HCT116 (cell line): ENCODE data around the gene XYLT1. TPM values are rescaled to one million over a fixed set of nuclear protein-coding genes. Genes with fewer than 3 reads are reported as not detected.

ENCODE experiments used
- ATAC-seq: fragments of 200-7000 bp; cut with Tn5 transposase; 2 replicates; pipeline ENCODE4 v1.9.1; 2020; ENCODE audit warnings: mild to moderate bottlenecking, moderate library complexity
- BruUV-seq: library from RNA; stranded (reverse); fragments of 400-500 nt; replicated peaks from 2 replicates; lab custom pipeline; 2021; lab: Mats Ljungman, UMichigan
- CTCF ChIA-PET: fragments of 300-600 bp; sonication (Branson Sonifier 250); formaldehyde crosslinking; loops from one replicate; lab custom pipeline; 2021; ENCODE audit warnings: antibody characterized with exemption; lab: Charles Lee
- POLR2A ChIA-PET: fragments of 300-600, 350-600 bp; sonication (Branson Sonifier 250); formaldehyde crosslinking; loops from one replicate; lab custom pipeline; 2021; ENCODE audit warnings: antibody characterized with exemption; lab: Charles Lee
- RAD21 ChIA-PET, 2 experiments: fragments of 300-600 bp; sonication (Branson Sonifier 250); formaldehyde crosslinking; loops; one replicate each; lab custom pipeline; 2023; ENCODE audit warnings: low total read pairs in 2 of 2; ENCODE audit not compliant: uncharacterized antibody in 2 of 2, unreplicated experiment in 2 of 2, low non-redundant PET in 1 of 2; lab: Charles Lee
- DNase-seq: peaks from one replicate; pipeline ENCODE4 v3.0.0-alpha.2; 2010; ENCODE audit warnings: low read depth, low spot score
- H2AFZ ChIP-seq: fragments of 200-600 bp; shearing (Covaris generic), sonication (generic); 2 replicates; pipeline ENCODE4 v1.6.1; 2017; ENCODE audit warnings: low read depth, mixed run types, mixed read lengths, antibody characterized with exemption, low read length; ENCODE audit not compliant: poor library complexity, severe bottlenecking
- H3K27ac ChIP-seq: 2 replicates; pipeline ENCODE4 v1.5.1; 2012; ENCODE audit warnings: low read depth, low read length
- H3K27me3 ChIP-seq: fragments of 200-600 bp; sonication (generic); 2 replicates; pipeline ENCODE4 v1.6.1; 2016; ENCODE audit warnings: mixed run types, low read length, mixed read lengths; ENCODE audit not compliant: insufficient read depth
- H3K36me3 ChIP-seq, 2 experiments: fragments of 200-500 bp in 1 of 2; fragments of 200-600 bp in 1 of 2; sonication (Bioruptor generic) in 1 of 2; sonication (generic) in 1 of 2; 2 replicates each; pipeline versions ENCODE4 v1.5.1 to v1.6.1; 2014 to 2016; ENCODE audit warnings: low read length in 2 of 2, inconsistent platforms in 1 of 2, mixed read lengths in 1 of 2, mixed run types in 1 of 2; ENCODE audit not compliant: insufficient read depth in 2 of 2, control insufficient read depth in 1 of 2
- H3K4me1 ChIP-seq, 2 experiments: fragments of 200-600 bp in 1 of 2; sonication (generic) in 1 of 2; 2 replicates each; pipeline versions ENCODE4 v1.5.1 to v1.6.1; 2012 to 2017; ENCODE audit warnings: low read length in 2 of 2, inconsistent platforms in 1 of 2, mild to moderate bottlenecking in 1 of 2, mixed read lengths in 1 of 2, mixed run types in 1 of 2, moderate library complexity in 1 of 2; ENCODE audit not compliant: insufficient read depth in 2 of 2, control insufficient read depth in 1 of 2
- H3K4me2 ChIP-seq: fragments of 200-600 bp; sonication (generic); 2 replicates; pipeline ENCODE4 v1.6.1; 2017; ENCODE audit warnings: mixed run types, low read length, mixed read lengths
- H3K4me3 ChIP-seq, 2 experiments: fragments of 200-600 bp in 1 of 2; sonication (generic) in 1 of 2; replicated peaks in 1 of 2; 2 replicates each; pipeline ENCODE4 v1.5.1; 2011 to 2016; ENCODE audit warnings: low read length in 2 of 2, control low read depth in 1 of 2, low read depth in 1 of 2, mild to moderate bottlenecking in 1 of 2, mixed read lengths in 1 of 2, mixed run types in 1 of 2
- H3K79me2 ChIP-seq: fragments of 200-600 bp; sonication (generic); 2 replicates; pipeline ENCODE4 v1.6.1; 2017; ENCODE audit warnings: mild to moderate bottlenecking, mixed run types, low read length, moderate library complexity, mixed read lengths; ENCODE audit not compliant: insufficient read depth
- H3K9ac ChIP-seq: fragments of 200-600 bp; sonication (generic); 2 replicates; pipeline ENCODE4 v1.6.1; 2016; ENCODE audit warnings: low read length, mixed read lengths
- H3K9me2 ChIP-seq: fragments of 200-600 bp; sonication (generic), shearing (Covaris generic); 2 replicates; pipeline ENCODE4 v1.6.1; 2017; ENCODE audit warnings: mixed run types, mild to moderate bottlenecking, moderate library complexity; ENCODE audit not compliant: insufficient read depth
- H3K9me3 ChIP-seq, 2 experiments: fragments of 200-500 bp in 1 of 2; fragments of 200-600 bp in 1 of 2; sonication (Bioruptor generic) in 1 of 2; sonication (generic) in 1 of 2; 2 replicates each; pipeline ENCODE4 v1.6.1; 2014 to 2017; ENCODE audit warnings: low read length in 2 of 2, mixed read lengths in 2 of 2, inconsistent platforms in 1 of 2, low read depth in 1 of 2, mild to moderate bottlenecking in 1 of 2, mixed run types in 1 of 2, moderate library complexity in 1 of 2; ENCODE audit not compliant: control insufficient read depth in 1 of 2, insufficient read depth in 1 of 2
- H4K20me1 ChIP-seq: fragments of 200-600 bp; sonication (generic), shearing (Covaris generic); 2 replicates; pipeline ENCODE4 v1.6.1; 2017; ENCODE audit warnings: mixed run types, mild to moderate bottlenecking, moderate library complexity; ENCODE audit not compliant: insufficient read depth
- CEBPB ChIP-seq: IDR thresholded peaks from 2 replicates; pipeline ENCODE4 v1.6.1; 2012; ENCODE audit warnings: low read depth
- EZH2 ChIP-seq: fragments of 200-600 bp; sonication (generic); IDR thresholded peaks from 2 replicates; pipeline ENCODE4 v1.6.1; 2017; ENCODE audit warnings: antibody characterized with exemption, mixed run types
- FOSL1 ChIP-seq: IDR thresholded peaks from 2 replicates; pipeline ENCODE4 v1.6.1; 2012; ENCODE audit warnings: low read depth
- JUND ChIP-seq: IDR thresholded peaks from 2 replicates; pipeline ENCODE4 v1.6.1; 2012
- POLR2A ChIP-seq: IDR thresholded peaks from 2 replicates; pipeline ENCODE4 v1.7.0; 2011; ENCODE audit warnings: borderline replicate concordance; ENCODE audit not compliant: insufficient read depth, insufficient read length; ENCODE audit errors: extremely low read depth
- POLR2AphosphoS5 ChIP-seq: IDR thresholded peaks from 2 replicates; pipeline ENCODE4 v1.6.1; 2011; ENCODE audit warnings: mild to moderate bottlenecking, low read depth, low read length, moderate library complexity
- SP1 ChIP-seq: IDR thresholded peaks from 2 replicates; pipeline ENCODE4 v1.6.1; 2012; ENCODE audit warnings: low read depth
- SRF ChIP-seq: IDR thresholded peaks from 2 replicates; pipeline ENCODE4 v1.6.1; 2012; ENCODE audit warnings: low read depth
- TCF7L2 ChIP-seq: IDR thresholded peaks from 2 replicates; pipeline ENCODE4 v1.7.0; 2011; ENCODE audit warnings: borderline replicate concordance, inconsistent platforms; ENCODE audit not compliant: insufficient read depth, insufficient read length; ENCODE audit errors: extremely low read depth
- YY1 ChIP-seq: IDR thresholded peaks from 2 replicates; pipeline ENCODE4 v1.6.1; 2011; ENCODE audit warnings: low read length, low read depth, moderate library complexity, mild to moderate bottlenecking; ENCODE audit not compliant: insufficient replicate concordance; ENCODE audit errors: extremely low read depth
- ZFX ChIP-seq: fragments of 450-650 bp; IDR thresholded peaks from 2 replicates; pipeline ENCODE4 v1.6.1; 2017
- ZNF274 ChIP-seq: fragments of 200-500 bp; sonication (Bioruptor generic); IDR thresholded peaks from 2 replicates; pipeline ENCODE4 v1.6.1; 2014; ENCODE audit warnings: mild to moderate bottlenecking, low read depth, low read length, inconsistent platforms
- intact Hi-C: fragments of 100-400 bp; cut with micrococcal nuclease; formaldehyde crosslinking; loops from 2 replicates; pipeline ENCODE4 v1.10.0; 2022
- total RNA-seq: library from RNA; stranded (reverse); gene quantifications from one replicate; pipeline ENCODE4 v1.2.1, GENCODE V29; 2021; ENCODE audit not compliant: unreplicated experiment
- TF ChIP-seq, protein P1 (sequence below), 3 experiments: fragments of 200-600 bp in 1 of 3; sonication (generic) in 1 of 3; IDR thresholded peaks in 2 of 3; conservative IDR thresholded peaks in 1 of 3; 2 replicates each; pipeline ENCODE4 v1.5.1; 2012 to 2017; ENCODE audit warnings: low read depth in 2 of 3, low read length in 2 of 3, antibody characterized with exemption in 1 of 3, borderline replicate concordance in 1 of 3, control low read depth in 1 of 3, mild to moderate bottlenecking in 1 of 3, mixed read lengths in 1 of 3, mixed run types in 1 of 3, moderate library complexity in 1 of 3; ENCODE audit not compliant: insufficient read depth in 1 of 3
- TF ChIP-seq, protein P2 (sequence below): IDR thresholded peaks from 2 replicates; pipeline ENCODE4 v1.6.1; 2012; ENCODE audit warnings: low read depth
- TF ChIP-seq, protein P3 (sequence below): IDR thresholded peaks from 2 replicates; pipeline ENCODE4 v1.6.1; 2011; ENCODE audit warnings: mild to moderate bottlenecking, low read length, moderate library complexity; ENCODE audit not compliant: insufficient replicate concordance; ENCODE audit errors: extremely low read depth

XYLT1 gene
- total RNA-seq, 1 experiment from 2014 or later, result 4.5 TPM

DNA sequence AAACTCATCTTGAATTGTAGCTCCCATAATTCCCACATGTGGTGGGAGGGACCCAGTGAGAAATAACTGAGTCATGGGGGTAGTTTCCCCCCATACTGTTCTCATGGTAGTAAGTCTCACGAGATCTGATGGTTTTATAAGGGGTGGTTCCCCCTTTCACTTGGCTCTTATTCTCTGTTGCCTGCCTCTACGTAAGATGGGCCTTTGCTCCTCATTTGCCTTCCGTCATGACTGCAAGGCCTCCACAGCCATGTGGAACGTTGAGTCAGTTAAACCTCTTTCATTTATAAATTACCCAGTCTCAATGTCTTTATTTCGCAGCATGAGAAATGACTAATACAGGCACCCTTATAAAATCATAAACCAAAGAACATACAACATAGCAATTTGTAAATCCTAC is 79.0 kb downstream of the XYLT1 start:
- Histone ChIP-seq H3K4me3 (no peak overlapping the region), H3K79me2 (no peaks in the 10 kb centered on the region), H3K36me3 (no peaks in the 10 kb centered on the region), H4K20me1 (no peaks in the 10 kb centered on the region), H3K9me3 (no peaks in the 10 kb centered on the region), H3K9ac (no peak overlapping the region), H2AFZ (no peak overlapping the region), H3K9me2 (no peaks in the 10 kb centered on the region), H3K27me3 (peaks cover 38% of the 10 kb centered on the region; the same call in 1 of the 2 replicates), H3K27ac (no peak overlapping the region), H3K4me1 (no peaks in the 10 kb centered on the region), H3K4me2 (no peak overlapping the region)
- no TSS peak for BruUV-seq
- intact Hi-C loops, result no loop called here
- RAD21 ChIA-PET, result no interaction called here
- TF ChIP-seq POLR2A, result no peak
- TF ChIP-seq, protein P1, sequence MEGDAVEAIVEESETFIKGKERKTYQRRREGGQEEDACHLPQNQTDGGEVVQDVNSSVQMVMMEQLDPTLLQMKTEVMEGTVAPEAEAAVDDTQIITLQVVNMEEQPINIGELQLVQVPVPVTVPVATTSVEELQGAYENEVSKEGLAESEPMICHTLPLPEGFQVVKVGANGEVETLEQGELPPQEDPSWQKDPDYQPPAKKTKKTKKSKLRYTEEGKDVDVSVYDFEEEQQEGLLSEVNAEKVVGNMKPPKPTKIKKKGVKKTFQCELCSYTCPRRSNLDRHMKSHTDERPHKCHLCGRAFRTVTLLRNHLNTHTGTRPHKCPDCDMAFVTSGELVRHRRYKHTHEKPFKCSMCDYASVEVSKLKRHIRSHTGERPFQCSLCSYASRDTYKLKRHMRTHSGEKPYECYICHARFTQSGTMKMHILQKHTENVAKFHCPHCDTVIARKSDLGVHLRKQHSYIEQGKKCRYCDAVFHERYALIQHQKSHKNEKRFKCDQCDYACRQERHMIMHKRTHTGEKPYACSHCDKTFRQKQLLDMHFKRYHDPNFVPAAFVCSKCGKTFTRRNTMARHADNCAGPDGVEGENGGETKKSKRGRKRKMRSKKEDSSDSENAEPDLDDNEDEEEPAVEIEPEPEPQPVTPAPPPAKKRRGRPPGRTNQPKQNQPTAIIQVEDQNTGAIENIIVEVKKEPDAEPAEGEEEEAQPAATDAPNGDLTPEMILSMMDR (IDR thresholded peaks at IDR 0.05 in 2 of 3, conservative IDR thresholded peaks at IDR 0.05 in 1 of 3; ENCODE audit: borderline replicate concordance in 1 of 3, insufficient read depth in 1 of 3, low read depth in 2 of 3, low read length in 2 of 3), result no peak
- TF ChIP-seq SP1, result no peak
- TF ChIP-seq EZH2, result no peak
- TF ChIP-seq, protein P2, sequence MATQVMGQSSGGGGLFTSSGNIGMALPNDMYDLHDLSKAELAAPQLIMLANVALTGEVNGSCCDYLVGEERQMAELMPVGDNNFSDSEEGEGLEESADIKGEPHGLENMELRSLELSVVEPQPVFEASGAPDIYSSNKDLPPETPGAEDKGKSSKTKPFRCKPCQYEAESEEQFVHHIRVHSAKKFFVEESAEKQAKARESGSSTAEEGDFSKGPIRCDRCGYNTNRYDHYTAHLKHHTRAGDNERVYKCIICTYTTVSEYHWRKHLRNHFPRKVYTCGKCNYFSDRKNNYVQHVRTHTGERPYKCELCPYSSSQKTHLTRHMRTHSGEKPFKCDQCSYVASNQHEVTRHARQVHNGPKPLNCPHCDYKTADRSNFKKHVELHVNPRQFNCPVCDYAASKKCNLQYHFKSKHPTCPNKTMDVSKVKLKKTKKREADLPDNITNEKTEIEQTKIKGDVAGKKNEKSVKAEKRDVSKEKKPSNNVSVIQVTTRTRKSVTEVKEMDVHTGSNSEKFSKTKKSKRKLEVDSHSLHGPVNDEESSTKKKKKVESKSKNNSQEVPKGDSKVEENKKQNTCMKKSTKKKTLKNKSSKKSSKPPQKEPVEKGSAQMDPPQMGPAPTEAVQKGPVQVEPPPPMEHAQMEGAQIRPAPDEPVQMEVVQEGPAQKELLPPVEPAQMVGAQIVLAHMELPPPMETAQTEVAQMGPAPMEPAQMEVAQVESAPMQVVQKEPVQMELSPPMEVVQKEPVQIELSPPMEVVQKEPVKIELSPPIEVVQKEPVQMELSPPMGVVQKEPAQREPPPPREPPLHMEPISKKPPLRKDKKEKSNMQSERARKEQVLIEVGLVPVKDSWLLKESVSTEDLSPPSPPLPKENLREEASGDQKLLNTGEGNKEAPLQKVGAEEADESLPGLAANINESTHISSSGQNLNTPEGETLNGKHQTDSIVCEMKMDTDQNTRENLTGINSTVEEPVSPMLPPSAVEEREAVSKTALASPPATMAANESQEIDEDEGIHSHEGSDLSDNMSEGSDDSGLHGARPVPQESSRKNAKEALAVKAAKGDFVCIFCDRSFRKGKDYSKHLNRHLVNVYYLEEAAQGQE, result no peak
- no peak for TF ChIP-seq POLR2AphosphoS5
- no peak for TF ChIP-seq SRF
- TF ChIP-seq TCF7L2, result no peak
- TF ChIP-seq, protein P3, sequence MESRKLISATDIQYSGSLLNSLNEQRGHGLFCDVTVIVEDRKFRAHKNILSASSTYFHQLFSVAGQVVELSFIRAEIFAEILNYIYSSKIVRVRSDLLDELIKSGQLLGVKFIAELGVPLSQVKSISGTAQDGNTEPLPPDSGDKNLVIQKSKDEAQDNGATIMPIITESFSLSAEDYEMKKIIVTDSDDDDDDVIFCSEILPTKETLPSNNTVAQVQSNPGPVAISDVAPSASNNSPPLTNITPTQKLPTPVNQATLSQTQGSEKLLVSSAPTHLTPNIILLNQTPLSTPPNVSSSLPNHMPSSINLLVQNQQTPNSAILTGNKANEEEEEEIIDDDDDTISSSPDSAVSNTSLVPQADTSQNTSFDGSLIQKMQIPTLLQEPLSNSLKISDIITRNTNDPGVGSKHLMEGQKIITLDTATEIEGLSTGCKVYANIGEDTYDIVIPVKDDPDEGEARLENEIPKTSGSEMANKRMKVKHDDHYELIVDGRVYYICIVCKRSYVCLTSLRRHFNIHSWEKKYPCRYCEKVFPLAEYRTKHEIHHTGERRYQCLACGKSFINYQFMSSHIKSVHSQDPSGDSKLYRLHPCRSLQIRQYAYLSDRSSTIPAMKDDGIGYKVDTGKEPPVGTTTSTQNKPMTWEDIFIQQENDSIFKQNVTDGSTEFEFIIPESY, result no peak
- no peak for TF ChIP-seq JUND
- no peak for TF ChIP-seq ZNF274
- no peak for TF ChIP-seq ZFX
- TF ChIP-seq FOSL1, result no peak
- TF ChIP-seq YY1, result no peak
- no peak for TF ChIP-seq CEBPB
- DNase-seq (no peak), ATAC-seq (no peak)
- POLR2A ChIA-PET, result no interaction called here
- CTCF ChIA-PET, result no interaction called here
